Neural progenitor cell (in vitro differentiated cells): Measurements from ENCODE around the gene CNTNAP2. TPM values are rescaled to one million over a fixed set of nuclear protein-coding genes. Genes with fewer than 3 reads are reported as not detected.

Experiments
- DNase-seq: peaks from one replicate; pipeline ENCODE4 v3.0.0-alpha.2; 2016; ENCODE audit warnings: low spot score
- H2AFZ ChIP-seq: fragments of 200-600 bp; sonication (generic); replicated peaks from 2 replicates; pipeline ENCODE4 v1.6.1; 2016; ENCODE audit warnings: antibody characterized with exemption
- H3F3A ChIP-seq: fragments of 200-600 bp; sonication (generic); 2 replicates; pipeline ENCODE4 v1.6.1; 2016; ENCODE audit warnings: antibody characterized with exemption, low read depth
- H3K27ac ChIP-seq: fragments of 200-600 bp; sonication (generic); 2 replicates; pipeline ENCODE4 v1.5.1; 2016; ENCODE audit warnings: mild to moderate bottlenecking
- H3K27me3 ChIP-seq: fragments of 200-600 bp; sonication (generic); 2 replicates; pipeline ENCODE4 v1.6.1; 2016; ENCODE audit warnings: mild to moderate bottlenecking, moderate library complexity
- H3K36me3 ChIP-seq: fragments of 200-600 bp; sonication (generic); 2 replicates; pipeline ENCODE4 v1.5.1; 2016
- H3K4me1 ChIP-seq: fragments of 200-600 bp; sonication (generic); 2 replicates; pipeline ENCODE4 v1.6.1; 2016; ENCODE audit warnings: mixed run types
- H3K4me2 ChIP-seq: fragments of 200-600 bp; sonication (generic); 2 replicates; pipeline ENCODE4 v1.6.1; 2016
- H3K4me3 ChIP-seq: fragments of 200-600 bp; sonication (generic); 2 replicates; pipeline ENCODE4 v1.5.1; 2016
- H3K79me2 ChIP-seq: fragments of 200-600 bp; sonication (generic); 2 replicates; pipeline ENCODE4 v1.6.1; 2016; ENCODE audit warnings: low read depth
- H3K9ac ChIP-seq: fragments of 200-600 bp; sonication (generic); 2 replicates; pipeline ENCODE4 v1.6.1; 2016
- H3K9me3 ChIP-seq: fragments of 200-600 bp; sonication (generic); 2 replicates; pipeline ENCODE4 v1.5.1; 2016; ENCODE audit warnings: low read depth
- H4K20me1 ChIP-seq: fragments of 200-600 bp; sonication (generic); 2 replicates; pipeline ENCODE4 v1.6.1; 2016; ENCODE audit warnings: low read depth
- H3K27ac Mint-ChIP-seq: 3 replicates; pipeline ENCODE4 v1.8.0; 2021; ENCODE audit warnings: mixed read lengths
- H3K27me3 Mint-ChIP-seq: 2 replicates; pipeline ENCODE4 v1.8.0; 2022; ENCODE audit warnings: low read depth, mild to moderate bottlenecking, inconsistent platforms, moderate library complexity, mixed read lengths; ENCODE audit not compliant: insufficient read depth
- H3K36me3 Mint-ChIP-seq: 3 replicates; pipeline ENCODE4 v1.8.0; 2021; ENCODE audit warnings: mixed read lengths
- H3K4me1 Mint-ChIP-seq: 3 replicates; pipeline ENCODE4 v1.8.0; 2021; ENCODE audit warnings: mixed read lengths
- H3K4me3 Mint-ChIP-seq: 3 replicates; pipeline ENCODE4 v1.8.0; 2021; ENCODE audit warnings: mild to moderate bottlenecking, moderate library complexity, mixed read lengths
- H3K9me3 Mint-ChIP-seq: 3 replicates; pipeline ENCODE4 v1.8.0; 2020; ENCODE audit warnings: mixed read lengths
- CTCF ChIP-seq: fragments of 200-600 bp; sonication (generic); IDR thresholded peaks from 2 replicates; pipeline ENCODE4 v1.5.1; 2017; ENCODE audit warnings: antibody characterized with exemption, mild to moderate bottlenecking
- EZH2 ChIP-seq: fragments of 200-600 bp; sonication (generic); IDR thresholded peaks from 2 replicates; pipeline ENCODE4 v1.6.1; 2017; ENCODE audit warnings: antibody characterized with exemption, mild to moderate bottlenecking, moderate library complexity
- EZH2phosphoT487 ChIP-seq: fragments of 200-600 bp; sonication (generic); IDR thresholded peaks from 2 replicates; pipeline ENCODE4 v1.6.1; 2017; ENCODE audit warnings: antibody characterized with exemption
- total RNA-seq: library from RNA; depleted of rRNA; stranded (reverse); fragments of >200 nt; gene quantifications from 2 replicates; pipeline ENCODE4 v1.2.3, GENCODE V29; 2015; ENCODE audit warnings: low replicate concordance

Gene CNTNAP2
- total RNA-seq, 1 donor from 2014 or later, result 126 TPM

DNA sequence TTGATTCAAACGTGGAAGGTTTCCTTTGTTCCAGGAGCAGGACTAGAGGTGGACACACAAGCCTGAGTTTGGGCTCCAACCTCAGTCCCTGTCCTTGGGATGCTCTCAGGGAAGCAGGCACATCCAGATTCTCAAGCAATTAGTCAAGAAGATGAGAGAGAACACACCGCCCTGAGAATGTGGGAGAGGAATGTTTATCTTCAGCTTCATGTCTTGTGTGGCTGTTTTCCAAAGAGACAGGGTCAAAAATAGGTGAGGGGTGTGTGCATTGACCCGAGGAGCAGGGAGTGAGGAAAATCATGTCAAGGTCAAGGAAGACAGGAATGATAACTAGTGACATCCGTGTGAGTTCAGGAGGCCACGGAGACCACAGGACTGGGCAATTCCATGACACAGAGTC is 2001.8 kb downstream of the CNTNAP2 start:
- no peaks in the 10 kb centered on the region for H4K20me1 ChIP-seq
- H3K79me2 ChIP-seq, result no peaks in the 10 kb centered on the region
- H3K27ac ChIP-seq, result no peak overlapping the region
- peak overlapping the region; percentile 5 for H2AFZ ChIP-seq
- H3K4me2 ChIP-seq, result no peak overlapping the region
- TF ChIP-seq CTCF, result no peak
- TF ChIP-seq EZH2, result no peak
- TF ChIP-seq EZH2phosphoT487, result no peak
- H3K4me1 Mint-ChIP-seq, result peaks cover 28% of the 10 kb centered on the region
- H3K9ac ChIP-seq, result no peak overlapping the region
- H3F3A ChIP-seq, result peaks cover 5% of the 10 kb centered on the region
- no peak overlapping the region for H3K4me3 ChIP-seq
- no peak for DNase-seq
- H3K27ac Mint-ChIP-seq, result no peak overlapping the region
- H3K27me3 ChIP-seq, result no peaks in the 10 kb centered on the region
- H3K36me3 Mint-ChIP-seq, result peaks cover 3% of the 10 kb centered on the region
- H3K4me1 ChIP-seq, result peaks cover 10% of the 10 kb centered on the region
- no peaks in the 10 kb centered on the region for H3K36me3 ChIP-seq
- H3K9me3 Mint-ChIP-seq, result peaks cover 3% of the 10 kb centered on the region
- peaks cover 7% of the 10 kb centered on the region for H3K27me3 Mint-ChIP-seq
- no peaks in the 10 kb centered on the region for H3K9me3 ChIP-seq
- peak overlapping the region; percentile 19 for H3K4me3 Mint-ChIP-seq

DNA sequence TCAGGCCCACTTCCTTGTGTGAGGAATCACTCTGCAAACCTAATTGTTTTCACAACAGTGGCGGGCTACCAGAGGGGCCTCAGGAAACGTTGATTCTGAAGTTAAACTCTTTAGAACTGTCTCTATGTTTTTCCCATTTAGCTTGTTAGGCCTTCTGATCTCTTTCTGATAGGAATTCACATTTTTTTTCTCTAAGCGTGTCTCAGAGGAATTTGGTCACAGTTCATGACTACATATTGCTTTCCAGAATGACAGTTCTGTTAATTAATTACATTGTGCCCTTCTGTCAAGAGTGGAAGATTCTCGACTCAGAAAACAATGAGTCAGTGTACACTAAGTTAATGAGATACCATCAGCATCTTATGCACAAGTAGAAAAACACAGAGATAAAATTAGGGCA is 2004.8 kb downstream of the CNTNAP2 start:
- no peak overlapping the region for H3K9ac ChIP-seq
- no peaks in the 10 kb centered on the region for H3K27me3 ChIP-seq
- no peak for TF ChIP-seq EZH2phosphoT487
- no peak for TF ChIP-seq EZH2
- no peak for TF ChIP-seq CTCF
- DNase-seq, result no peak
- Mint-ChIP-seq H3K4me3 (no peak overlapping the region), H3K9me3 (peaks cover 7% of the 10 kb centered on the region), H3K27ac (no peak overlapping the region), H3K36me3 (peaks cover 3% of the 10 kb centered on the region), H3K4me1 (peaks cover 12% of the 10 kb centered on the region), H3K27me3 (peaks cover 11% of the 10 kb centered on the region)
- H3K27ac ChIP-seq, result no peak overlapping the region
- H2AFZ ChIP-seq, result no peak overlapping the region
- no peaks in the 10 kb centered on the region for H3K9me3 ChIP-seq
- H4K20me1 ChIP-seq, result no peaks in the 10 kb centered on the region
- H3F3A ChIP-seq, result no peaks in the 10 kb centered on the region
- no peaks in the 10 kb centered on the region for H3K79me2 ChIP-seq
- H3K4me3 ChIP-seq, result no peak overlapping the region
- H3K4me2 ChIP-seq, result no peak overlapping the region
- H3K4me1 ChIP-seq, result no peaks in the 10 kb centered on the region
- H3K36me3 ChIP-seq, result no peaks in the 10 kb centered on the region

GRCh38 chr7:148121847-148122246 is 2005.2 kb downstream of the CNTNAP2 start:
- H3K9me3 ChIP-seq, result no peaks in the 10 kb centered on the region
- no peak for DNase-seq
- peaks cover 3% of the 10 kb centered on the region for H3K36me3 Mint-ChIP-seq
- H3K27ac Mint-ChIP-seq, result no peak overlapping the region
- peaks cover 11% of the 10 kb centered on the region for H3K27me3 Mint-ChIP-seq
- H3K27me3 ChIP-seq, result no peaks in the 10 kb centered on the region
- no peaks in the 10 kb centered on the region for H3K79me2 ChIP-seq
- no peak for TF ChIP-seq EZH2phosphoT487
- TF ChIP-seq CTCF, result no peak
- no peak for TF ChIP-seq EZH2
- H3F3A ChIP-seq, result no peaks in the 10 kb centered on the region
- H3K4me1 ChIP-seq, result no peaks in the 10 kb centered on the region
- H3K4me3 Mint-ChIP-seq, result no peak overlapping the region
- no peaks in the 10 kb centered on the region for H4K20me1 ChIP-seq
- no peak overlapping the region for H3K27ac ChIP-seq
- no peak overlapping the region for H2AFZ ChIP-seq
- H3K4me1 Mint-ChIP-seq, result peaks cover 11% of the 10 kb centered on the region
- no peak overlapping the region for H3K9ac ChIP-seq
- H3K4me2 ChIP-seq, result no peak overlapping the region
- H3K36me3 ChIP-seq, result no peaks in the 10 kb centered on the region
- peaks cover 7% of the 10 kb centered on the region for H3K9me3 Mint-ChIP-seq
- no peak overlapping the region for H3K4me3 ChIP-seq
